DMS153 treated with DMSO at 0.1 percent for 48 hours (cell line): Measurements from ENCODE around the gene BTN2A1.
"Not testable (repeated sequence)": the region's sequence is repeated elsewhere in the genome, so short reads cannot be mapped to it uniquely, and the experiment has no call there.

Experiments used
- DNase-seq: peaks from one replicate; lab custom pipeline; 2025; ENCODE audit not compliant: unreplicated experiment; lab: John Stamatoyannopoulos, UW

Gene BTN2A1

GRCh38 chr6:26489996-26490964 is 32.5 kb downstream of the BTN2A1 start:
- DNase-seq: no peak

- no peak for DNase-seq
Measured at GRCh38 chr6:26491604-26492003, 33.8 kb downstream of the BTN2A1 start.

GRCh38 chr6:26493258-26493657 is 35.5 kb downstream of the BTN2A1 start:
- DNase-seq: no peak

GRCh38 chr6:26494117-26494516 is 36.4 kb downstream of the BTN2A1 start:
- DNase-seq: no peak

GRCh38 chr6:26495281-26495680 is 37.5 kb downstream of the BTN2A1 start:
- no peak for DNase-seq

- DNase-seq: no peak
Measured at GRCh38 chr6:26497610-26498009, 39.9 kb downstream of the BTN2A1 start.

- no peak for DNase-seq
Measured at GRCh38 chr6:26500102-26500501, 42.3 kb downstream of the BTN2A1 start, which contains the start of gene BTN1A1. Gene BTN1A1, plus strand, starts transcription at chr6:26500303. Its CDS starts 984 bp downstream, at chr6:26501287.

- no peak for DNase-seq
Measured at GRCh38 chr6:26501482-26501986, 43.8 kb downstream of the BTN2A1 start.

GRCh38 chr6:26502165-26502564 is 44.4 kb downstream of the BTN2A1 start:
- no peak for DNase-seq

- no peak for DNase-seq
Measured at GRCh38 chr6:26502626-26503025, 44.9 kb downstream of the BTN2A1 start.

- no peak for DNase-seq
Measured at GRCh38 chr6:26507658-26508057, 49.9 kb downstream of the BTN2A1 start.

- not testable (repeated sequence) for DNase-seq
Measured at GRCh38 chr6:26511033-26511432, 53.3 kb downstream of the BTN2A1 start.

GRCh38 chr6:26514984-26515383 is 57.2 kb downstream of the BTN2A1 start:
- DNase-seq: no peak

- no peak for DNase-seq
Measured at GRCh38 chr6:26516481-26517427, 59.0 kb downstream of the BTN2A1 start.
